AG10803 (cell line): Measurements from ENCODE around the gene FBXO34.
A peak's percentile ranks its signal among the peaks of the same experiment; 100 is the strongest.

Source experiments
- DNase-seq: peaks from one replicate; pipeline ENCODE4 v3.0.0; 2010; ENCODE audit warnings: low read depth
- H3K4me3 ChIP-seq: 2 replicates; pipeline ENCODE4 v1.5.1; 2011; ENCODE audit warnings: mild to moderate bottlenecking, low read length, control low read depth
- TF ChIP-seq, protein P1 (sequence below): conservative IDR thresholded peaks from 2 replicates; pipeline ENCODE4 v1.5.1; 2011; ENCODE audit warnings: mild to moderate bottlenecking, low read length, control low read depth, inconsistent platforms

The FBXO34 gene

DNA sequence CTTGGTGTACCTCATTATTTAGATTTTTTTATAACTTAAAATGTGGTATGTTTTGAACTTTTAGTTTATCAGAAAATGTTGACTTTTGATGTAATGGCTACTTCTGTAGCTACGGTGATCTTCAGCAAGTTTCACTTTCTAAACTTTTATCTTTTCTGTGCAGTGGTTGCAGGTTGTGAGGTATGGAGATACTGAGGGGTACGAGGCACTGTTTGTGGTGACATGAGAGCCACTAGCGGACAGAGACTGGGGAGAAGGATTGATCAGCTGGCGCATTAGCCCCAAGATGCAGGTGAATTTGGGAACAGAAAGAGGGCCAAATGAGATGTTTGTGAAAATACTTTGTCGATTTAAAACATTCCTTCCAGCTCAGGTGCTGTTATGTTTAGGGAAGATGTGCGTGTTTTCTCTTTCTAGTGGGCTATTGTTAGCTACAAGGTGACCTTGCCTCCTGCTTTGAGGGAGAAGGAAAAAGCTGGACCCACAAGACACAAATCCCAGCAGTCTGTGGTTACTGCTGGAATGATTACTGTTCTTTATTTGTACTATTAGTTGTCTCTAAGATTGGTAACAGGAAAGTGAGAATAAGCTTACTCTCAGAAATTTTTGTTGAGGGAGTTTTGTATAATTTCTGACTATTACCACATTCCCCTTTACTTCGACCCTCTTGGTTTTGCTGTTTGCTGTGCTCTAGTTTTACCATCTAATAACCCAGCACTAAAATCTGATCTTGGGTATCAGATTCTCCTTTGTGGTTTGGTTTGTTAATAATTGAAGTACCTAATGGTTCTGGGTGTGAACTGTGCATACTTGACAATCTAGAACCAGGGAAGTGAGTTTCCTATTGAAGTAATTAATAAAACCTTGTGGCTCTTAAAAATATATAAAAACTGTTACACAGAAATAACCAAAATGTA, 61.7 kb downstream of the FBXO34 start:
- TF ChIP-seq, protein P1, sequence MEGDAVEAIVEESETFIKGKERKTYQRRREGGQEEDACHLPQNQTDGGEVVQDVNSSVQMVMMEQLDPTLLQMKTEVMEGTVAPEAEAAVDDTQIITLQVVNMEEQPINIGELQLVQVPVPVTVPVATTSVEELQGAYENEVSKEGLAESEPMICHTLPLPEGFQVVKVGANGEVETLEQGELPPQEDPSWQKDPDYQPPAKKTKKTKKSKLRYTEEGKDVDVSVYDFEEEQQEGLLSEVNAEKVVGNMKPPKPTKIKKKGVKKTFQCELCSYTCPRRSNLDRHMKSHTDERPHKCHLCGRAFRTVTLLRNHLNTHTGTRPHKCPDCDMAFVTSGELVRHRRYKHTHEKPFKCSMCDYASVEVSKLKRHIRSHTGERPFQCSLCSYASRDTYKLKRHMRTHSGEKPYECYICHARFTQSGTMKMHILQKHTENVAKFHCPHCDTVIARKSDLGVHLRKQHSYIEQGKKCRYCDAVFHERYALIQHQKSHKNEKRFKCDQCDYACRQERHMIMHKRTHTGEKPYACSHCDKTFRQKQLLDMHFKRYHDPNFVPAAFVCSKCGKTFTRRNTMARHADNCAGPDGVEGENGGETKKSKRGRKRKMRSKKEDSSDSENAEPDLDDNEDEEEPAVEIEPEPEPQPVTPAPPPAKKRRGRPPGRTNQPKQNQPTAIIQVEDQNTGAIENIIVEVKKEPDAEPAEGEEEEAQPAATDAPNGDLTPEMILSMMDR: no peak
- H3K4me3 ChIP-seq: no peak overlapping the region
- no peak for DNase-seq

DNA sequence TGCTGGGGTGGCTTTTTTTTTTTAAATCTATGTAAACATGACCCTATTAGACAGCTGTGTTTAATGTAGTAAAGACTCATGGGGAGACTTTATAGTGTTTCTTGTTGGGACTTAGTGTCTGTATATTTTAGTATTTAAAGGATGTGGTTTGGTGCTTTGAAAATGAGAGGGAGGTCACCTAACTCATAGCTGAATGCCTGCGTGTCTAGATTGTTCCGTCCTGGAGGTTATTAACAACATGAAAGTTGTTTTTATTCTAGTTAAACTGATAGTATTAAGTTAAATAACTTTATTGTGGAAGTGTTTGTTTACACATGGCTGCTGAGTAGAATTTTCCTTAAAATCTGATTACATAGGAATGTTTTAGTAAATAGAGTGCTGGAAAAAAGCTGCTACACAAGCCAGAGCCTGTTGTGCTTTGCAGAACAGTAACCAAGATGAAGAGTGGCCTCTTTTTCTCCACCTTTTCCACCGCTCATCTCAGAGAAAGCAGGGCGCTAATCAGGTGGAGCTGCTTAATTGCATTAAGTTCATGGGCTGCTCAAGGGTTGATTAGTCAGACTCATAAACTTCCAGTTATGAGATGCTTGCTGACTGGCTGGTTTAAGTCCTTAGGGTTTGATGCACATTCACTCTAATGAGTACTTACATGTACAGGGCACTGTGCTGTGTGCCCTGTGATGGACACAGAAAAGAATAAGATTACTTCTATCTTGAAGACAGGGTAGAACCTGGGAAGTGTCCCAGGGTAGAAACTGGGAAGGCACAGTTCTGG, 62.7 kb downstream of the FBXO34 start:
- TF ChIP-seq, protein P1: no peak
- no peak overlapping the region for H3K4me3 ChIP-seq
- DNase-seq: no peak

DNA sequence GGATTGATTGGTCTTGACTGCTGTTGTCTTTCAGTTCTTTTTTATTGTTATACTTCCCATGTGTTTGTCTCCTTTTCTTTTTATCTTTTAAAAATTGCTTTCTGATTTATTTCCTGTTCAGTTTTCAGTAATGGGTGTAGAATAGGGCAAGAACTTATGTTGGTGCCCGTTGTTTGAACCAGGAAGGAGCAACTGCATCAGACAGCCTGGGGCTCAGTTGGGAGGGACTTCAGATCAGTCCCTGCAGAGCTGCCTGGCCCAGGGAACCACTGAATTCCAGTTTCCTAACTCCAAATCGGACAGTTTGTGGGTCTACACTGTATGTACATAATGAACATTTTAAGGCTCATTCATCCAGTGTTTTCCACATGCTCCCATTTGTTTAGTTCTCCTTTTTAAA, 64.9 kb downstream of the FBXO34 start:
- no peak overlapping the region for H3K4me3 ChIP-seq
- peak; percentile 27 for DNase-seq
- TF ChIP-seq, protein P1: no peak

DNA sequence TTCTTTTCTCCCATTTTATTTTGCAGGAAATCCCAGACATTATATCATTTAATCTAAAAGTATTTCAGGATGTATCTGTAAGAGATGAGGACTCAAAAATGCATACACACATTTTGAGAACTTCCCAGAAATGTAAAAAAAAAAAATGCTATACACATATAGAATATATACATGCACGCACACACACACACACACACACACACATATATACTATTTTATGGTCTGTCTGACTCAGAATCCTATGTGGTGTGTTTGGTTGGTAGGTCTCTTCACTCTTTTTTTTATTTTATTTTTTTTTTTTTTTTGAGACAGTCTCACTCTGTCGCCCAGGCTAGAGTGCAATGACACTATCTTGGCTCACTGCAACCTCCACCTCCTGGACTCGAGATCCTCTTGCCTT, 65.5 kb downstream of the FBXO34 start:
- H3K4me3 ChIP-seq: no peak overlapping the region
- TF ChIP-seq, protein P1: no peak
- DNase-seq: no peak

DNA sequence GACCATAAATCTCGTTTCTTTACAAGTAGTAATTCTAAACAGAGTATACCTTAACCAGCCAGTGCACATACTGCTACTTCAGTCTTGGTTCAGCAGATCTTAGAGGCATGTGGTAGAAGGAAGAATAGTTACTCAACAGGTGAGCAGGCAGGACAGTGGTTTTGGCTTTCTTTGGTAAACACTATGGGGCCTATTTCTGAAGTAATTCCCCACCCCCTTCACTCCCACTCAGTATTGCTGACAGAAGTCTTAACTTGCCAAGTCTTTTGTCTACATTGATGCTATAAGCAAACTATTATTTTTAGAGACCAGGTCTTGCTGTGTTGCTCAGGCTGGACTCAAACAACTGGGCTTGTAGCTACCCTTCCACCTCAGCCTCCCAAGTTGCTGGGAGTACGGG, 68.5 kb downstream of the FBXO34 start:
- no peak overlapping the region for H3K4me3 ChIP-seq
- no peak for DNase-seq
- TF ChIP-seq, protein P1: no peak

DNA sequence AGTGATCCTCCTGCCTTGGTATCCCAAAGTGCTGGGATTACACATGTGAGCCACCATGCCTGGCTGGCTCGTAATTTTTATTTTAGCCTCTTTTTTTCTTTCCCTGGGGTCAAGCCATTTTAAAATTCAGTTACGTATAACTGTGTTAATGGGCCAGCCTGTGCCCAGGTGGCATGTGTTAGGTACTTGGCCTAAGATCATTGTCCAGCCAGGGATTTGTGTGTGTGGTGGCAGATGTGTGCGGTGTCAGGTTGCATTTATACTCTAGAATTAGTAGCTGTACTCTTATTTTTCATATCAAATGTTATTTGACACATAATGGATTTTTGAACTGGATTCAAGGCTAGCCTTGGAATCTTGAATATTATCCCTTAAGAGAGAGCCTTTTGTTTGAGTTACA, 69.3 kb downstream of the FBXO34 start:
- TF ChIP-seq, protein P1: no peak
- DNase-seq: no peak
- H3K4me3 ChIP-seq: no peak overlapping the region
